B cell (primary cell): Measurements from ENCODE around the gene TTC4. TPM values are rescaled to one million over a fixed set of nuclear protein-coding genes. Genes with fewer than 3 reads are reported as not detected.

ENCODE experiments used
- ATAC-seq: fragments of 200-7000 bp; cut with Tn5 transposase; one replicate; pipeline ENCODE4 v1.10.0; 2021; ENCODE audit warnings: low read depth, mild to moderate bottlenecking, moderate number of reproducible peaks, moderate library complexity
- CTCF ChIA-PET: fragments of 350-600 bp; sonication (Branson Sonifier 250); formaldehyde crosslinking; loops from one replicate; lab custom pipeline; 2021; ENCODE audit warnings: antibody characterized with exemption, inconsistent platforms; lab: Charles Lee
- POLR2A ChIA-PET: fragments of 350-600 bp; sonication (Branson Sonifier 250); formaldehyde crosslinking; loops from one replicate; lab custom pipeline; 2021; ENCODE audit warnings: antibody characterized with exemption; lab: Charles Lee
- DNase-seq: peaks from one replicate; pipeline ENCODE4 v3.0.0; 2013
- H2AFZ ChIP-seq: 2 replicates; pipeline ENCODE4 v1.6.1; 2012; ENCODE audit warnings: mild to moderate bottlenecking, low read depth, low read length; ENCODE audit not compliant: insufficient read depth, poor library complexity, severe bottlenecking
- H3K27ac ChIP-seq, 2 donors: 1 replicate in 1 of 2; 2 replicates in 1 of 2; pipeline ENCODE4 v1.5.1; 2012 to 2013; ENCODE audit warnings: low read length in 2 of 2, mild to moderate bottlenecking in 2 of 2, moderate library complexity in 1 of 2
- H3K27me3 ChIP-seq, 4 experiments: fragments of 200-600 bp in 1 of 4; sonication (generic) in 1 of 4; replicated peaks in 1 of 4; 1 replicate in 2 of 4; 2 replicates in 2 of 4; pipeline versions ENCODE4 v1.6.1 to v1.7.0; 2013 to 2016; ENCODE audit warnings: low read length in 3 of 4, mild to moderate bottlenecking in 2 of 4, mixed read lengths in 1 of 4, moderate library complexity in 1 of 4; ENCODE audit not compliant: insufficient read depth in 4 of 4, control insufficient read depth in 3 of 4; ENCODE audit errors: control extremely low read depth in 1 of 4
- H3K36me3 ChIP-seq, 2 experiments: replicated peaks in 1 of 2; 1 replicate in 1 of 2; 2 replicates in 1 of 2; pipeline versions ENCODE4 v1.6.1 to v1.7.1; 2013; ENCODE audit warnings: low read length in 1 of 2; ENCODE audit not compliant: insufficient read depth in 2 of 2, control insufficient read depth in 1 of 2; ENCODE audit errors: control extremely low read depth in 1 of 2, extremely low read depth in 1 of 2
- H3K4me1 ChIP-seq, 2 donors: fragments of 200-600 bp in 1 of 2; sonication (generic) in 1 of 2; 1 replicate in 1 of 2; 2 replicates in 1 of 2; pipeline versions ENCODE4 v1.5.1 to v1.6.1; 2013 to 2017; ENCODE audit warnings: low read length in 2 of 2; ENCODE audit not compliant: control insufficient read depth in 2 of 2, insufficient read depth in 2 of 2
- H3K4me2 ChIP-seq: replicated peaks from 2 replicates; pipeline ENCODE3; 2012; ENCODE audit warnings: mild to moderate bottlenecking, low read depth, low read length; ENCODE audit not compliant: poor library complexity, severe bottlenecking
- H3K4me3 ChIP-seq, 5 experiments: fragments of 200-600 bp in 1 of 5; sonication (generic) in 1 of 5; 1 replicate in 3 of 5; 2 replicates in 2 of 5; pipeline versions ENCODE4 v1.5.1 to v1.7.0; 2011 to 2016; ENCODE audit warnings: low read length in 4 of 5, mild to moderate bottlenecking in 4 of 5, low read depth in 2 of 5, control low read depth in 1 of 5, moderate library complexity in 1 of 5; ENCODE audit not compliant: insufficient read depth in 1 of 5; ENCODE audit errors: control extremely low read depth in 1 of 5, extremely low read depth in 1 of 5
- H3K79me2 ChIP-seq: fragments of 200-600 bp; sonication (generic); one replicate; pipeline ENCODE4 v1.6.0; 2016; ENCODE audit warnings: low read length; ENCODE audit not compliant: control insufficient read depth, insufficient read depth
- H3K9ac ChIP-seq: fragments of 200-600 bp; sonication (generic); 2 replicates; pipeline ENCODE4 v1.6.1; 2017; ENCODE audit warnings: mild to moderate bottlenecking, low read length, moderate library complexity
- H3K9me3 ChIP-seq, 3 donors: one replicate each; pipeline versions ENCODE4 v1.6.1 to v1.7.1; 2013; ENCODE audit warnings: low read length in 2 of 3; ENCODE audit not compliant: control insufficient read depth in 2 of 3, insufficient read depth in 1 of 3; ENCODE audit errors: control extremely low read depth in 1 of 3
- H4K20me1 ChIP-seq: 2 replicates; pipeline ENCODE4 v1.6.0; 2012; ENCODE audit warnings: mild to moderate bottlenecking, low read length; ENCODE audit not compliant: insufficient read depth, control insufficient read depth, poor library complexity, severe bottlenecking
- H3K27ac Mint-ChIP-seq: one replicate; pipeline ENCODE4 v1.8.0; 2021; ENCODE audit warnings: mixed read lengths
- H3K27me3 Mint-ChIP-seq: one replicate; pipeline ENCODE4 v1.8.0; 2021; ENCODE audit warnings: mixed read lengths
- H3K4me1 Mint-ChIP-seq: one replicate; pipeline ENCODE4 v1.8.0; 2021; ENCODE audit warnings: mixed read lengths
- H3K4me3 Mint-ChIP-seq: one replicate; pipeline ENCODE4 v1.8.0; 2021; ENCODE audit warnings: mixed read lengths
- H3K9me3 Mint-ChIP-seq: one replicate; pipeline ENCODE4 v1.8.0; 2022; ENCODE audit warnings: mixed read lengths; ENCODE audit not compliant: insufficient read depth
- CTCF ChIP-seq: fragments of 200-600 bp; IDR thresholded peaks from one replicate; pipeline ENCODE4 v1.8.0; 2022; ENCODE audit warnings: antibody characterized with exemption, mild to moderate bottlenecking
- EZH2 ChIP-seq: IDR thresholded peaks from 2 replicates; pipeline ENCODE4 v1.6.1; 2012; ENCODE audit warnings: borderline replicate concordance, low read depth, mild to moderate bottlenecking, moderate library complexity, low read length; ENCODE audit not compliant: insufficient read depth, poor library complexity, severe bottlenecking
- WGBS: methylation state at CpG from one replicate; pipeline ENCODE4 v1.1.5; 2013; ENCODE audit warnings: missing lambda C conversion rate; ENCODE audit not compliant: insufficient coverage; 5-methylcytosine and 5-hydroxymethylcytosine counted together
- intact Hi-C: fragments of 100-400 bp; cut with micrococcal nuclease; formaldehyde crosslinking; loops from one replicate; pipeline ENCODE4 v1.10.0; 2022
- polyA plus RNA-seq: library from polyadenylated mRNA; depleted of rRNA; stranded (reverse); fragments of >200 nt; gene quantifications from 2 replicates; pipeline ENCODE4 v1.2.3, GENCODE V29; 2012
- total RNA-seq, 2 donors: library from RNA; stranded (reverse); fragments of 120-200 nt in 1 of 2; gene quantifications; 1 replicate in 1 of 2; 2 replicates in 1 of 2; pipeline versions ENCODE4 v1.2.3 to v1.2.4, GENCODE V29; 2013 to 2022

Gene TTC4
- total and polyA plus RNA-seq, 2 donors (not counting 1 experiment from before 2014, with no cell fraction given) = 9.9 to 23.9 TPM

- Histone ChIP-seq H3K4me3 (no peak overlapping the region), H3K36me3 (no peaks in the 10 kb centered on the region), H3K9me3 (no peaks in the 10 kb centered on the region), H3K4me1 (no peaks in the 10 kb centered on the region), H3K9ac (no peak overlapping the region), H3K79me2 (no peaks in the 10 kb centered on the region), H3K4me2 (no peak overlapping the region), H3K27ac (no peak overlapping the region), H3K27me3 (no peaks in the 10 kb centered on the region), H4K20me1 (no peaks in the 10 kb centered on the region), H2AFZ (no peak overlapping the region)
- Mint-ChIP-seq H3K27ac (no peak overlapping the region), H3K9me3 (no peaks in the 10 kb centered on the region), H3K4me1 (no peaks in the 10 kb centered on the region), H3K27me3 (peaks cover 3% of the 10 kb centered on the region), H3K4me3 (no peak overlapping the region)
- DNase-seq = no peak
- ChIA-PET POLR2A (no interaction called here), CTCF (no interaction called here)
- TF ChIP-seq CTCF = no peak
- 91% methylated on average over 5 of the region's 6 CpGs for WGBS
- intact Hi-C loops = no loop called here
- ATAC-seq = no peak
Measured at GRCh38 chr1:54750596-54750995, 34.9 kb downstream of the TTC4 start.

GRCh38 chr1:54751426-54751825 lies 35.8 kb downstream of the TTC4 start:
- H3K4me3 Mint-ChIP-seq = no peak overlapping the region
- no peak for ATAC-seq
- H3K36me3 ChIP-seq = no peaks in the 10 kb centered on the region
- DNase-seq = no peak
- ChIA-PET CTCF (interaction anchor here (0.9 kb wide), 1 partner anchor 89 kb away, joined by 3 read pairs; no protein-coding TSS in a partner anchor), POLR2A (no interaction called here)
- H3K27ac Mint-ChIP-seq = no peak overlapping the region
- no peaks in the 10 kb centered on the region for H3K9me3 ChIP-seq
- no peak overlapping the region for H3K27ac ChIP-seq
- peaks cover 3% of the 10 kb centered on the region for H3K27me3 Mint-ChIP-seq
- intact Hi-C loops = no loop called here
- no peaks in the 10 kb centered on the region for H3K4me1 ChIP-seq
- H3K9ac ChIP-seq = no peak overlapping the region
- no peaks in the 10 kb centered on the region for H3K4me1 Mint-ChIP-seq
- WGBS = 75% methylated on average over 2 of the region's 4 CpGs
- H3K27me3 ChIP-seq = no peaks in the 10 kb centered on the region
- H2AFZ ChIP-seq = no peak overlapping the region
- H3K4me3 ChIP-seq = no peak overlapping the region
- no peaks in the 10 kb centered on the region for H4K20me1 ChIP-seq
- no peaks in the 10 kb centered on the region for H3K79me2 ChIP-seq
- no peaks in the 10 kb centered on the region for H3K9me3 Mint-ChIP-seq
- no peak overlapping the region for H3K4me2 ChIP-seq
- TF ChIP-seq EZH2 = no peak
- no peak for TF ChIP-seq CTCF
